ENCODE results near the gene LZTS3. TPM values are rescaled to one million over a fixed set of nuclear protein-coding genes. Genes with fewer than 3 reads are reported as not detected.
"Not testable (repeated sequence)": the region's sequence is repeated elsewhere in the genome, so short reads cannot be mapped to it uniquely, and the experiment has no call there.

LZTS3 gene
- total and polyA plus RNA-seq, 2 of the 13 experiments (the other 11 are each of a cell fraction or from before 2014, with no cell fraction given): 10.1 to 31.3 TPM

GRCh38 chr20:3183896-3184612, 10.7 kb upstream of the LZTS3 start (continued):
- TF ChIP-seq, protein P1, sequence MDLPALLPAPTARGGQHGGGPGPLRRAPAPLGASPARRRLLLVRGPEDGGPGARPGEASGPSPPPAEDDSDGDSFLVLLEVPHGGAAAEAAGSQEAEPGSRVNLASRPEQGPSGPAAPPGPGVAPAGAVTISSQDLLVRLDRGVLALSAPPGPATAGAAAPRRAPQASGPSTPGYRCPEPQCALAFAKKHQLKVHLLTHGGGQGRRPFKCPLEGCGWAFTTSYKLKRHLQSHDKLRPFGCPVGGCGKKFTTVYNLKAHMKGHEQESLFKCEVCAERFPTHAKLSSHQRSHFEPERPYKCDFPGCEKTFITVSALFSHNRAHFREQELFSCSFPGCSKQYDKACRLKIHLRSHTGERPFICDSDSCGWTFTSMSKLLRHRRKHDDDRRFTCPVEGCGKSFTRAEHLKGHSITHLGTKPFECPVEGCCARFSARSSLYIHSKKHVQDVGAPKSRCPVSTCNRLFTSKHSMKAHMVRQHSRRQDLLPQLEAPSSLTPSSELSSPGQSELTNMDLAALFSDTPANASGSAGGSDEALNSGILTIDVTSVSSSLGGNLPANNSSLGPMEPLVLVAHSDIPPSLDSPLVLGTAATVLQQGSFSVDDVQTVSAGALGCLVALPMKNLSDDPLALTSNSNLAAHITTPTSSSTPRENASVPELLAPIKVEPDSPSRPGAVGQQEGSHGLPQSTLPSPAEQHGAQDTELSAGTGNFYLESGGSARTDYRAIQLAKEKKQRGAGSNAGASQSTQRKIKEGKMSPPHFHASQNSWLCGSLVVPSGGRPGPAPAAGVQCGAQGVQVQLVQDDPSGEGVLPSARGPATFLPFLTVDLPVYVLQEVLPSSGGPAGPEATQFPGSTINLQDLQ (CRISPR knock-in tag; IDR thresholded peaks at IDR 0.05): no peak
- no peak for TF ChIP-seq RBM22 (optimal IDR thresholded peaks at IDR 0.05; ENCODE audit: low read length)
- no peak for TF ChIP-seq IKZF4 (CRISPR knock-in tag; IDR thresholded peaks at IDR 0.05; ENCODE audit: borderline replicate concordance, low read depth, not compliant biosample characterization)
- TF ChIP-seq PAF1 (CRISPR knock-in tag; IDR thresholded peaks at IDR 0.05): no peak
- no peak for TF ChIP-seq TEAD3 (CRISPR knock-in tag; optimal IDR thresholded peaks at IDR 0.05; ENCODE audit: borderline replicate concordance)
- no peak for TF ChIP-seq SRY (CRISPR knock-in tag; IDR thresholded peaks at IDR 0.05)
- TF ChIP-seq TCF7L2 (IDR thresholded peaks at IDR 0.05; ENCODE audit: low read depth, low read length): no peak
- TF ChIP-seq POLR2A (IDR thresholded peaks at IDR 0.05; ENCODE audit: insufficient read depth in 1 of 2, low read depth in 2 of 2, low read length in 2 of 2): peak in 1 of 2 experiments; percentile 18; a peak in 1 of 4 replicates

- H3K9me3 ChIP-seq (ENCODE audit: low read length); CTCF ChIA-PET (ENCODE audit: low intra/inter-chr PET ratio, low total read pairs); in situ Hi-C loops (cut with HindIII; ENCODE audit: extremely low pct_ligation_motif_present, low pct_unique_long_range_greater_than_20kb); BruUV-seq (replicated peaks); intact Hi-C loops (cut with micrococcal nuclease; ENCODE audit: unreplicated experiment); H3K4me2 ChIP-seq (ENCODE audit: low read depth, low read length); FAIRE-seq; H3K9ac ChIP-seq (ENCODE audit: insufficient read depth, low read depth, low read length); H3K4me3 ChIP-seq (replicated peaks in 1 of 3; ENCODE audit: insufficient read depth in 1 of 3, low read depth in 2 of 3, low read length in 3 of 3); H4K20me1 ChIP-seq (ENCODE audit: insufficient read depth, low read length); H3K27me3 ChIP-seq (ENCODE audit: control insufficient read depth in 1 of 2, insufficient read depth in 2 of 2, low read length in 2 of 2); DNase-seq (ENCODE audit: low spot score); H3K27ac ChIP-seq (ENCODE audit: extremely low read length, insufficient read depth, low read length); H2AFZ ChIP-seq (ENCODE audit: low read length); ATAC-seq; H3K36me3 ChIP-seq (replicated peaks in 1 of 2; ENCODE audit: control insufficient read depth in 1 of 2, insufficient read depth in 2 of 2, low read length in 2 of 2); H3K79me2 ChIP-seq (ENCODE audit: insufficient read depth, low read length); H3K4me1 ChIP-seq (ENCODE audit: insufficient read depth, low read length): not testable (repeated sequence)
- POLR2A ChIA-PET: interaction anchor here (1.2 kb wide), 1 partner anchor 21 kb away, joined by 3 read pairs; no protein-coding TSS in a partner anchor
- 96% methylated on average over 5 of the region's 5 CpGs for WGBS (ENCODE audit: low lambda C conversion rate)
- TF ChIP-seq POLR2A (IDR thresholded peaks at IDR 0.05; ENCODE audit: insufficient read depth in 1 of 2, low read depth in 2 of 2, low read length in 2 of 2) (0 out of 4 replicates have a peak, but pooled peaks of 1 of the 2 experiments have one; percentile 16), ZNF121 (CRISPR knock-in tag; IDR thresholded peaks at IDR 0.05) (peak; percentile 95), AGO2 (optimal IDR thresholded peaks at IDR 0.05; ENCODE audit: low read depth, low read length) (peak; percentile 41)
These were observed 9.1 kb upstream of the LZTS3 start for GRCh38 chr20:3182429-3182828.
